K562 (cell line): ENCODE data around the gene MYOT.

Source experiments
- CBX5 ChIP-seq: IDR thresholded peaks from 2 replicates; pipeline ENCODE4 v1.6.1; 2014; ENCODE audit warnings: low read depth, borderline replicate concordance
- CHD1 ChIP-seq: fragments of 200-600 bp; sonication (generic); IDR thresholded peaks from one replicate; pipeline ENCODE4 v1.6.1; 2012; ENCODE audit warnings: mild to moderate bottlenecking, moderate library complexity, low read length, inconsistent platforms
- FOXK2 ChIP-seq, 2 experiments: fragments of 450-650 bp; IDR thresholded peaks in 1 of 2; conservative IDR thresholded peaks in 1 of 2; 2 replicates each; pipeline ENCODE4 v1.6.1; 2016; ENCODE audit warnings: low read depth in 2 of 2, mild to moderate bottlenecking in 1 of 2
- GABPA ChIP-seq: fragments of 200-800 bp; sonication (Bioruptor generic); conservative IDR thresholded peaks from 2 replicates; pipeline ENCODE4 v1.6.1; 2016; ENCODE audit warnings: low read depth, missing genetic modification characterization, missing compliant biosample characterization
- KDM1A ChIP-seq, 2 experiments: fragments of 450-650 bp; IDR thresholded peaks; 2 replicates each; pipeline ENCODE4 v1.6.1; 2016; ENCODE audit warnings: mild to moderate bottlenecking in 2 of 2
- POLR2AphosphoS2 ChIP-seq: IDR thresholded peaks from 2 replicates; pipeline ENCODE4 v1.6.1; 2012; ENCODE audit warnings: low read length, improper control_type of control experiment
- RNF2 ChIP-seq: sonication (generic); IDR thresholded peaks from 2 replicates; pipeline ENCODE4 v1.6.1; 2016
- SP1 ChIP-seq: sonication (generic); formaldehyde crosslinking; IDR thresholded peaks from 2 replicates; pipeline ENCODE4 v1.8.1; 2022; ENCODE audit warnings: mild to moderate bottlenecking, missing genetic modification reagents
- TCF7 ChIP-seq: sonication (generic); IDR thresholded peaks from 2 replicates; pipeline ENCODE4 v1.6.1; 2016; ENCODE audit warnings: antibody characterized with exemption, borderline replicate concordance
- ZNF121 ChIP-seq: sonication (generic); formaldehyde crosslinking; conservative IDR thresholded peaks from 2 replicates; pipeline ENCODE4 v1.8.0; 2022; ENCODE audit warnings: missing genetic modification reagents
- ZNF583 ChIP-seq: fragments of 250-450 bp; sonication (Bioruptor Pico); IDR thresholded peaks from 2 replicates; pipeline ENCODE4 v1.4.0; 2020
- TF ChIP-seq, protein P1 (sequence below), 2 experiments: IDR thresholded peaks; 2 replicates each; pipeline ENCODE4 v1.6.1; 2012; ENCODE audit warnings: improper control_type of control experiment in 2 of 2, low read depth in 2 of 2, low read length in 2 of 2, borderline replicate concordance in 1 of 2

GRCh38 chr5:137935694-137936093 lies 68.0 kb downstream of the MYOT start:
- TF ChIP-seq RNF2 (no peak), ZNF121 (CRISPR knock-in tag) (no peak), KDM1A (IDR thresholded peaks at IDR 0.05) (no peak), CHD1 (no peak), FOXK2 (conservative IDR thresholded peaks at IDR 0.05 in 1 of 2, IDR thresholded peaks at IDR 0.05 in 1 of 2; ENCODE audit: low read depth in 2 of 2) (no peak), SP1 (CRISPR knock-in tag) (no peak), TCF7 (no peak), CBX5 (no peak), POLR2AphosphoS2 (no peak), ZNF583 (CRISPR knock-in tag) (no peak), GABPA (tag) (no peak)
- TF ChIP-seq, protein P1, sequence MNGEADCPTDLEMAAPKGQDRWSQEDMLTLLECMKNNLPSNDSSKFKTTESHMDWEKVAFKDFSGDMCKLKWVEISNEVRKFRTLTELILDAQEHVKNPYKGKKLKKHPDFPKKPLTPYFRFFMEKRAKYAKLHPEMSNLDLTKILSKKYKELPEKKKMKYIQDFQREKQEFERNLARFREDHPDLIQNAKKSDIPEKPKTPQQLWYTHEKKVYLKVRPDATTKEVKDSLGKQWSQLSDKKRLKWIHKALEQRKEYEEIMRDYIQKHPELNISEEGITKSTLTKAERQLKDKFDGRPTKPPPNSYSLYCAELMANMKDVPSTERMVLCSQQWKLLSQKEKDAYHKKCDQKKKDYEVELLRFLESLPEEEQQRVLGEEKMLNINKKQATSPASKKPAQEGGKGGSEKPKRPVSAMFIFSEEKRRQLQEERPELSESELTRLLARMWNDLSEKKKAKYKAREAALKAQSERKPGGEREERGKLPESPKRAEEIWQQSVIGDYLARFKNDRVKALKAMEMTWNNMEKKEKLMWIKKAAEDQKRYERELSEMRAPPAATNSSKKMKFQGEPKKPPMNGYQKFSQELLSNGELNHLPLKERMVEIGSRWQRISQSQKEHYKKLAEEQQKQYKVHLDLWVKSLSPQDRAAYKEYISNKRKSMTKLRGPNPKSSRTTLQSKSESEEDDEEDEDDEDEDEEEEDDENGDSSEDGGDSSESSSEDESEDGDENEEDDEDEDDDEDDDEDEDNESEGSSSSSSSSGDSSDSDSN (IDR thresholded peaks at IDR 0.05; ENCODE audit: borderline replicate concordance in 1 of 2, low read depth in 2 of 2, low read length in 2 of 2), result no peak
